ENCODE measurements around the gene MEIOB. TPM values are rescaled to one million over a fixed set of nuclear protein-coding genes. Genes with fewer than 3 reads are reported as not detected.

The MEIOB gene
- total RNA-seq, 6 experiments from 2014 or later: 0.39 to 0.40 TPM; not detected in 4

DNA sequence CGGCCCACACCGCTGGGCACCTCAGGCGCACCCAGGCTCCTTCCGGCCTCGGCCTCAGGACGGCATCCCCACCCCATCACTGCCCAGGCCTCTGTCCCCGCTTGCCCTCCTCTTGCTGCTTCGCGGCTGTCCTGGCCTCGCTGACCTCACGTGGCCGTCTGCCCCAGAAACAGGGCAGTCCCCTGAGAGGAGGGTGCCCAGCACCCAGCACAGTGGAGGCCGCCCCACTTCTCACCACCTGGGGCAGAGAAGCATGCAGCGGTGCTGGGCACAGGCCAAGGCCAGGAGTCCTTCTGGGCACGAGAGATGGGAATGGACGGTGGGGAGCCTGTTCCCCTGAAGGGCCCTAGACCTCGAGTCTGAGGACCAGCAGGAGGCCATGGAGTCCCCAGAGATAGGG is 54.2 kb downstream of the MEIOB start:
- WGBS (ENCODE audit: insufficient coverage, low coverage, low lambda C conversion rate, missing lambda C conversion rate): 44% methylated on average over 12 of the region's 17 CpGs
- H3K27ac ChIP-seq: peak overlapping the region in 1 of 3 donors; percentile 44
- TF ChIP-seq POLR2A (IDR thresholded peaks at IDR 0.05): no peak
- TF ChIP-seq, protein P1, sequence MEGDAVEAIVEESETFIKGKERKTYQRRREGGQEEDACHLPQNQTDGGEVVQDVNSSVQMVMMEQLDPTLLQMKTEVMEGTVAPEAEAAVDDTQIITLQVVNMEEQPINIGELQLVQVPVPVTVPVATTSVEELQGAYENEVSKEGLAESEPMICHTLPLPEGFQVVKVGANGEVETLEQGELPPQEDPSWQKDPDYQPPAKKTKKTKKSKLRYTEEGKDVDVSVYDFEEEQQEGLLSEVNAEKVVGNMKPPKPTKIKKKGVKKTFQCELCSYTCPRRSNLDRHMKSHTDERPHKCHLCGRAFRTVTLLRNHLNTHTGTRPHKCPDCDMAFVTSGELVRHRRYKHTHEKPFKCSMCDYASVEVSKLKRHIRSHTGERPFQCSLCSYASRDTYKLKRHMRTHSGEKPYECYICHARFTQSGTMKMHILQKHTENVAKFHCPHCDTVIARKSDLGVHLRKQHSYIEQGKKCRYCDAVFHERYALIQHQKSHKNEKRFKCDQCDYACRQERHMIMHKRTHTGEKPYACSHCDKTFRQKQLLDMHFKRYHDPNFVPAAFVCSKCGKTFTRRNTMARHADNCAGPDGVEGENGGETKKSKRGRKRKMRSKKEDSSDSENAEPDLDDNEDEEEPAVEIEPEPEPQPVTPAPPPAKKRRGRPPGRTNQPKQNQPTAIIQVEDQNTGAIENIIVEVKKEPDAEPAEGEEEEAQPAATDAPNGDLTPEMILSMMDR (IDR thresholded peaks at IDR 0.05): no peak
- DNase-seq (peak; percentile 38 to 80 (median 77)), ATAC-seq (peak in 3 of 4 donors; percentile 36 to 68 (median 61))
- no peaks in the 10 kb centered on the region for H3K9me3 ChIP-seq
- peaks cover 0 to 66% (median 38%) of the 10 kb centered on the region in 4 donors for H3K36me3 ChIP-seq
- no peaks in the 10 kb centered on the region for H3K27me3 ChIP-seq
- intact Hi-C loops (cut with DNase I): no loop called here
- H3K4me3 ChIP-seq: no peak overlapping the region
- H3K4me1 ChIP-seq: peaks cover 0 to 32% (median 8%) of the 10 kb centered on the region in 4 donors

- no peak overlapping the region for H3K4me3 ChIP-seq
- no peak for ATAC-seq
- TF ChIP-seq POLR2A (IDR thresholded peaks at IDR 0.05): no peak
- TF ChIP-seq, protein P1 (IDR thresholded peaks at IDR 0.05): no peak
- H3K36me3 ChIP-seq: peaks cover 0 to 61% (median 35%) of the 10 kb centered on the region in 4 donors
- H3K27me3 ChIP-seq: no peaks in the 10 kb centered on the region
- DNase-seq: no peak
- peak overlapping the region in 1 of 3 donors; percentile 44 for H3K27ac ChIP-seq
- intact Hi-C loops (cut with DNase I): no loop called here
- no CpG with 5 or more reads among the region's 9 CpGs for WGBS (ENCODE audit: insufficient coverage, low coverage, low lambda C conversion rate, missing lambda C conversion rate)
- H3K9me3 ChIP-seq: no peaks in the 10 kb centered on the region
- peaks cover 0 to 27% (median 5%) of the 10 kb centered on the region in 4 donors for H3K4me1 ChIP-seq
Observed at GRCh38 chr16:1817276-1817589, 54.7 kb downstream of the MEIOB start.

DNA sequence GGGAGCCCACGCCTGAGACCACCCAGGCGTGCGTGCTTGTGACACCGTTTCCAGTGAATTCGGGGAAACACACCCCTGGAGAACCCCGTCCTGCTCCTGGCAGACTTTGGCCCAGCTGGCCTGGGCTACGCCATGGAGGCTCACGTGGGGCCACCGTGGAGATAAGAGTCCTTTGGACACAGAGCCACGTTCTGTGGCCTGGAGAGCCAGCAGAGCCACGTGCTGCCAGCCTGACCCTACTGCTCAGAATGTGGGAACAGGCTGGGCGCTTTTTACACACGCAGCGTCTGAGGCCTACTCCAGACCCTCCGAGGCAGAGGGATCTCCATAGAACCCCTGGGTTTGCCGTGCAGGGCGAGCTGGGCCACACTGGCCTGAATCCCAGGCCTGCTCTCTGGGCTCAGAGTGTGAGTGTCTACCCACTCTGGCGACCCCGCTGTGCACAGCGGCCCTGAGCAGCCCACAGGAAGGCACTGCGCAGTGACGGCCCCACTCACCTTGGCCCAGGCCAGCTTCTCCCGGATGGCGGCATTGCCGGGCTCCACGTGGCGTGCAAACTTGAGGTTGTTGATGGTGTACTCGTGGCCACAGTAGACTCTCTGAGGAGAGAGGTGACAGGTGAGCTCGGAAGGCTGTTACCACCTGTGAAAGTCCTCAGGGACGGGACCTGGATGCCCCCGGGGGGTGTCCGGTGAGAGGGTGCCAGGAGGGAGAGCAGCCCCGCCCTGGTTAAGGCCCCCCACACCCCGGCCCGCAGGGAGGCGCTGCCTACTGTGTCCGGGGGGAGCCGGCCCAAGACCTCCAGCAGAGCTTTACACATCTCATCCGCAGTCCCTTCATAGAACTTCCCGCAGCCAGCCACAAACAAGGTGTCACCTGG is 55.3 kb downstream of the MEIOB start:
- ATAC-seq (peak; percentile 17 to 62 (median 51)), DNase-seq (peak; percentile 58 to 85 (median 84))
- Histone ChIP-seq H3K9me3 (no peaks in the 10 kb centered on the region), H3K4me3 (no peak overlapping the region), H3K27ac (peak overlapping the region in 2 of 3 donors; percentile 44 to 49), H3K4me1 (peaks cover 0 to 22% (median 5%) of the 10 kb centered on the region in 4 donors), H3K36me3 (peaks cover 0 to 56% (median 32%) of the 10 kb centered on the region in 4 donors), H3K27me3 (no peaks in the 10 kb centered on the region)
- intact Hi-C loops (cut with DNase I): no loop called here
- 87% methylated on average over 10 of the region's 40 CpGs for WGBS (ENCODE audit: insufficient coverage, low coverage, low lambda C conversion rate, missing lambda C conversion rate)
- TF ChIP-seq, protein P1 (IDR thresholded peaks at IDR 0.05): no peak
- TF ChIP-seq POLR2A (IDR thresholded peaks at IDR 0.05): no peak

DNA sequence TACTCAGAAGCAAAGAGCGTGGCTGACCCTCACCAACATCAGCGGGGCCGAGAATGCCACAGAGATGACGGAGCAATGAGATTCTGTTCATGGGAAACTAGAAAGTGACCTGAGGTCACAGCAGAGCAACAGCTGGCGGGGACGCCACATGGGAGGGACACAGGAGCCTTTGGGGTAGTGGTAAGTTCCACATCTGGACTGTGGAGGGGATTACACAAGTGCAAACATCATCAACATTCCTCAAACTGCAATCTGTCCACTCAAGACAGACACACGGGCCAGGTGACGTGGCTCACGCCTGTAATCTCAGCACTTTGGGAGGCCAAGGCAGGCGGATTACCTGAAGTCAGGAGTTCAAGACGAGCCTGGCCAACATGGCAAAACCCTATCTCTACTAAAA is 56.5 kb downstream of the MEIOB start:
- Histone ChIP-seq H3K4me3 (no peak overlapping the region), H3K9me3 (no peaks in the 10 kb centered on the region), H3K36me3 (peaks cover 0 to 48% (median 26%) of the 10 kb centered on the region in 4 donors), H3K27me3 (no peaks in the 10 kb centered on the region), H3K27ac (no peak overlapping the region), H3K4me1 (peaks cover 0 to 22% (median 5%) of the 10 kb centered on the region in 4 donors)
- intact Hi-C loops (cut with DNase I): no loop called here
- WGBS (ENCODE audit: insufficient coverage, low coverage, low lambda C conversion rate, missing lambda C conversion rate): 74% methylated on average over 5 of the region's 11 CpGs
- DNase-seq (peak in 1 of 3 donors; percentile 3), ATAC-seq (no peak)
- TF ChIP-seq POLR2A (IDR thresholded peaks at IDR 0.05): no peak
- TF ChIP-seq, protein P1 (IDR thresholded peaks at IDR 0.05): no peak

Measured in right lobe of liver (tissue), 6 donors.